Stimulated activated naive CD8-positive, alpha-beta T cell treated with anti-CD3 and anti-CD28 coated beads, Interleukin-15, amount 100 ng/mL, for 72 hours (primary cell): Measurements from ENCODE around the gene MNX1.
A peak's percentile ranks its signal among the peaks of the same experiment; 100 is the strongest.

Experiments used
- ATAC-seq: fragments of 150-1000 bp; cut with Tn5 transposase; 2 replicates; pipeline ENCODE4 v1.10.0; 2021; ENCODE audit warnings: mild to moderate bottlenecking, moderate library complexity
- DNase-seq, 2 donors: peaks; one replicate each; pipeline ENCODE4 v3.0.0; 2021 to 2022
- H3K27ac Mint-ChIP-seq, 2 donors: one replicate each; pipeline ENCODE4 v1.8.0; 2022; ENCODE audit warnings: mild to moderate bottlenecking in 2 of 2, mixed read lengths in 2 of 2, moderate library complexity in 2 of 2
- H3K27me3 Mint-ChIP-seq: one replicate; pipeline ENCODE4 v1.8.0; 2022; ENCODE audit warnings: mixed read lengths
- H3K4me1 Mint-ChIP-seq: one replicate; pipeline ENCODE4 v1.8.0; 2022; ENCODE audit warnings: mild to moderate bottlenecking, mixed read lengths
- H3K4me3 Mint-ChIP-seq, 2 donors: one replicate each; pipeline ENCODE4 v1.8.0; 2022; ENCODE audit warnings: mild to moderate bottlenecking in 2 of 2, mixed read lengths in 2 of 2, moderate library complexity in 1 of 2
- H3K9me3 Mint-ChIP-seq, 2 donors: one replicate each; pipeline ENCODE4 v1.8.0; 2022; ENCODE audit warnings: mixed read lengths in 2 of 2

Gene MNX1

GRCh38 chr7:157003445-157003755, 7.1 kb downstream of the MNX1 start:
- H3K27me3 Mint-ChIP-seq, result peaks cover 99% of the 10 kb centered on the region
- peak overlapping the region in 1 of 2 donors; percentile 32 for H3K4me3 Mint-ChIP-seq
- DNase-seq (no peak), ATAC-seq (no peak)
- no peaks in the 10 kb centered on the region for H3K9me3 Mint-ChIP-seq
- H3K27ac Mint-ChIP-seq, result no peak overlapping the region
- H3K4me1 Mint-ChIP-seq, result peaks cover 51% of the 10 kb centered on the region

- peaks cover 99% of the 10 kb centered on the region for H3K27me3 Mint-ChIP-seq
- no peak for DNase-seq
- H3K4me3 Mint-ChIP-seq, result no peak overlapping the region
- H3K4me1 Mint-ChIP-seq, result peaks cover 51% of the 10 kb centered on the region
- no peak overlapping the region for H3K27ac Mint-ChIP-seq
- H3K9me3 Mint-ChIP-seq, result no peaks in the 10 kb centered on the region
- ATAC-seq, result no peak
Observed at GRCh38 chr7:157002819-157003421, 7.5 kb downstream of the MNX1 start.

- H3K9me3 Mint-ChIP-seq, result no peaks in the 10 kb centered on the region
- no peak for ATAC-seq
- H3K4me3 Mint-ChIP-seq, result peak overlapping the region in 1 of 2 donors; percentile 31
- peaks cover 99% of the 10 kb centered on the region for H3K27me3 Mint-ChIP-seq
- peak overlapping the region in 1 of 2 donors; percentile 63 for H3K27ac Mint-ChIP-seq
- peaks cover 51% of the 10 kb centered on the region for H3K4me1 Mint-ChIP-seq
- no peak for DNase-seq
Observed at GRCh38 chr7:157001920-157002818, 8.3 kb downstream of the MNX1 start.

- Mint-ChIP-seq H3K4me3 (peak overlapping the region; percentile 69 to 77), H3K4me1 (peaks cover 51% of the 10 kb centered on the region), H3K27me3 (peaks cover 99% of the 10 kb centered on the region), H3K27ac (peak overlapping the region; percentile 57 to 75), H3K9me3 (no peaks in the 10 kb centered on the region)
- peak; percentile 40 for ATAC-seq
- no peak for DNase-seq
Observed at GRCh38 chr7:157000741-157001653, 9.5 kb downstream of the MNX1 start.

- Mint-ChIP-seq H3K27me3 (peaks cover 99% of the 10 kb centered on the region), H3K4me1 (peaks cover 49% of the 10 kb centered on the region), H3K9me3 (no peaks in the 10 kb centered on the region), H3K4me3 (peak overlapping the region; percentile 80 to 88), H3K27ac (peak overlapping the region; percentile 85 to 89)
- DNase-seq, result no peak
- peak; percentile 43 for ATAC-seq
Observed at GRCh38 chr7:156999958-157000726, 10.3 kb downstream of the MNX1 start.

- no peak overlapping the region for H3K27ac Mint-ChIP-seq
- DNase-seq (no peak), ATAC-seq (peak; percentile 54)
- H3K4me3 Mint-ChIP-seq, result peak overlapping the region; percentile 59 to 70
- H3K4me1 Mint-ChIP-seq, result peaks cover 41% of the 10 kb centered on the region
- H3K27me3 Mint-ChIP-seq, result peaks cover 99% of the 10 kb centered on the region
- H3K9me3 Mint-ChIP-seq, result no peaks in the 10 kb centered on the region
Observed at GRCh38 chr7:156998988-156999957, 11.2 kb downstream of the MNX1 start.

- H3K9me3 Mint-ChIP-seq, result no peaks in the 10 kb centered on the region
- H3K4me3 Mint-ChIP-seq, result no peak overlapping the region
- ATAC-seq (no peak), DNase-seq (no peak)
- H3K4me1 Mint-ChIP-seq, result peaks cover 4% of the 10 kb centered on the region
- no peak overlapping the region for H3K27ac Mint-ChIP-seq
- peaks cover 85% of the 10 kb centered on the region for H3K27me3 Mint-ChIP-seq
Observed at GRCh38 chr7:156994417-156994816, 16.0 kb downstream of the MNX1 start.

GRCh38 chr7:156993925-156994235, 16.6 kb downstream of the MNX1 start:
- no peak for DNase-seq
- Mint-ChIP-seq H3K27me3 (peaks cover 80% of the 10 kb centered on the region), H3K4me1 (peaks cover under 1% of the 10 kb centered on the region), H3K9me3 (no peaks in the 10 kb centered on the region), H3K4me3 (no peak overlapping the region), H3K27ac (no peak overlapping the region)
- no peak for ATAC-seq

GRCh38 chr7:156993021-156993924, 17.2 kb downstream of the MNX1 start:
- no peaks in the 10 kb centered on the region for H3K9me3 Mint-ChIP-seq

GRCh38 chr7:156989766-156990535, 20.5 kb downstream of the MNX1 start:
- Mint-ChIP-seq H3K4me3 (no peak overlapping the region), H3K4me1 (no peaks in the 10 kb centered on the region), H3K9me3 (no peaks in the 10 kb centered on the region), H3K27ac (no peak overlapping the region), H3K27me3 (peaks cover 40% of the 10 kb centered on the region)
- no peak for ATAC-seq
- no peak for DNase-seq

More at GRCh38 chr7:156993021-156993924, 17.2 kb downstream of the MNX1 start:
- Mint-ChIP-seq H3K4me3 (no peak overlapping the region), H3K4me1 (no peaks in the 10 kb centered on the region), H3K27me3 (peaks cover 73% of the 10 kb centered on the region), H3K27ac (no peak overlapping the region)
- ATAC-seq, result no peak
- no peak for DNase-seq

GRCh38 chr7:156988343-156989185, 21.9 kb downstream of the MNX1 start:
- Mint-ChIP-seq H3K27me3 (peaks cover 26% of the 10 kb centered on the region), H3K4me1 (no peaks in the 10 kb centered on the region), H3K4me3 (no peak overlapping the region), H3K9me3 (no peaks in the 10 kb centered on the region), H3K27ac (no peak overlapping the region)
- DNase-seq, result no peak
- no peak for ATAC-seq

- no peak overlapping the region for H3K4me3 Mint-ChIP-seq
- no peak for DNase-seq
- no peaks in the 10 kb centered on the region for H3K4me1 Mint-ChIP-seq
- no peak overlapping the region for H3K27ac Mint-ChIP-seq
- H3K27me3 Mint-ChIP-seq, result peaks cover 9% of the 10 kb centered on the region
- no peak for ATAC-seq
- H3K9me3 Mint-ChIP-seq, result no peaks in the 10 kb centered on the region
Observed at GRCh38 chr7:156986378-156986777, 24.1 kb downstream of the MNX1 start.
